Camera-type eye (tissue), 1 donor: ENCODE data around the gene RHOA. TPM values are rescaled to one million over a fixed set of nuclear protein-coding genes. Genes with fewer than 3 reads are reported as not detected.

Experiments used
- total RNA-seq: library from RNA; depleted of rRNA; stranded (reverse); fragments of >200 nt; gene quantifications from one replicate; pipeline ENCODE4 v1.2.3, GENCODE V29; 2014

The RHOA gene
- 345 TPM for total RNA-seq

GRCh38 chr3:49411968-49412631 lies at the start of gene RHOA, which contains the start of gene TCTA:
Gene RHOA, minus strand, starts transcription at chr3:49411976. Its CDS starts 36,387 bp downstream, at chr3:49375589.
Gene TCTA, plus strand, starts transcription at chr3:49412423. Its CDS starts 4 bp downstream, at chr3:49412427.

DNA sequence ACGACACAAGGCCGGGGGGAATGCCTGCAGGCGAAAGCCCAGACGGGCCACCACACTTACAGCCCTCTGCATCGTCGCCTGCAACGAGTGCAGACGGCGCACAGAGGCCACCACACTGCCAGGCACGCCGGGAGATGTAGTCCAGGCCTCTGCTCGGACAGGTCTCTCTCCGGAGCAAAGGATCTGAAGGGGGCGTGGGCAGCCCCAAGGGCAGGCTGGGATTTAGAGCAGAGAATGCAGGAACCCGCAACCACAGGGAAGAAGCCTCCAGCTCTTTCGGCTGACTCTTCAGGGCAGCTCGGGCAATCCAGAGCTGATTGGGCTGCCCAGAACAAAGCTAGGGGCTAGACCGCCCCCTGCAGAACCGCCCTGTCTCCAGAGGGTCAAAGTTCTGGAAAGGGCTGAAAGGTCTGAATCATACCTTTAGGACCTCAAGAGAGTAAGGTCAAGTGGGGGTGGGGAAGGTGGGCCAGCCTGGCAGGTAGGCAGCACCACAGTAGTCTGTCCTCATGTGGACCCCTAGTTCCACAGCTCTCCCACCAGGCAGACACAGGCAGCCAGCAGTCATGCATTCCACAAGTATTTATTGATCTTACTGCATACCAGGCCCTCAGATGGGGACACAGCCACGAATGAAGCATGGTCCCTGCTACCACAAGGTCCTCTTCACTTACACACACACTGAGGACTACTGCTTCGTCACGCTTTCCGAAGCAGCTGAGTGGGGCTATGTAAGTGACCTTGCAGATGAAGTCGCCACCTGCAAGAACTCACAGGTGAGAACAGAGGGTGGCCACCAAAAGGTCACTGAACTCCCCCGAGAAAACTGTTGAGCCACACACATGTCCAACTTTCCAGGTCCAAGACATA lies 10.8 kb upstream of the RHOA start, which contains the start of gene AMT:
Gene AMT (minus strand): TSS at position 95 of the 870 bp plus-strand sequence. CDS start 23 bp downstream, at position 72.

DNA sequence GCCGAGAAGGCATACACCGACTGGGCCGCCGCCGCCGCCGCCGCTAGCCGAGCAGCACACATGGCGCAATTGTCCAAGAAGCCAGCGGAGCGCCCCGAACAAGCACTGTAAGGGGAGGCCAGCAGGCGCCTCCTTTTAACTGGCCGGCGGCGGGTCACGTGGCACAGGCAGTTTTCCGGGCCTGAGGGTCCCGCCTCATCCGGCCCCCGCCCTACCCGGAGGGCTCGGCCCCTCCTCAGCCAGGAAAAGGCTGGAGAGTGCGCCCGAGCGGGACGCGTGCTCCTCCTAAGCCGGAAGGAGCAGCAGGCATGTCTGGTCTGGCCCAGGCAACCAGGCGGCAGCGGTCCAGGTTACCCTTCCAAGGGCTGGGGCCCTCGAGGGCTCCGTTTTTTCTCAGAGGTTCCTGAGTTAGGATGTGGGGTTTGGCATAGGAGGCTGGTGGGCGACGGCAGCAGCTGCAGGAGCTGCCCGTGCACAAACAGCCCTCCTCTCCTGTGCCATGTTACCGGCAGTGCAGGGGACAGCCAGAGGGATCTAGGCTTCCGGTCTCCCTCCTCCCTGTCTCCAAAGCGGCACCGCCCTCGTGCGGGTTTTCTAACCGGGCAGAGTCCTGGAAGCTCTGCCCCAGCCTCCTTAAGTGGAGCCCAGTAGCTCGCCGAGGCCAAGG lies 53.4 kb downstream of the RHOA start, which contains the start of gene GPX1:
Gene GPX1 (minus strand): TSS at position 137 of the 667 bp plus-strand sequence. CDS start 75 bp downstream, at position 62.

GRCh38 chr3:49339941-49340800 lies 71.6 kb downstream of the RHOA start, which contains the start of gene USP4:
Gene USP4, minus strand, starts transcription at chr3:49340053. Its CDS starts 29 bp downstream, at chr3:49340024.

Other genes starting within 250 kb of the RHOA start
- gene CCDC71, start 245.6 kb downstream of the RHOA start, total RNA-seq: 29.8 TPM
- 49.9 TPM for gene KLHDC8B, start 240.4 kb downstream of the RHOA start, total RNA-seq
- gene C3orf62, start 134.7 kb downstream of the RHOA start, total RNA-seq: 7.5 TPM
- 40.5 TPM for gene USP4, start 71.9 kb downstream of the RHOA start, total RNA-seq
- 48.3 TPM for gene GPX1, start 53.6 kb downstream of the RHOA start, total RNA-seq
- gene TCTA, start 447 bp upstream of the RHOA start, total RNA-seq: 20.6 TPM
- gene AMT, start 10.5 kb upstream of the RHOA start, total RNA-seq: 13.3 TPM
- 17.6 TPM for gene NICN1, start 17.3 kb upstream of the RHOA start, total RNA-seq
- gene DAG1, start 58.3 kb upstream of the RHOA start, total RNA-seq: 70.1 TPM
- gene BSN, start 142.5 kb upstream of the RHOA start, total RNA-seq: 14.3 TPM